ENCODE data around the gene HPF1.
"Not testable (repeated sequence)": the region's sequence is repeated elsewhere in the genome, so short reads cannot be mapped to it uniquely, and the experiment has no call there.

The HPF1 gene

GRCh38 chr4:169738604-169739003 is 19.1 kb downstream of the HPF1 start:
- DNase-seq, result not testable (repeated sequence)

GRCh38 chr4:169730564-169730963 is 27.2 kb downstream of the HPF1 start:
- DNase-seq, result no peak

GRCh38 chr4:169727616-169728015 is 30.1 kb downstream of the HPF1 start:
- DNase-seq, result no peak

DNA sequence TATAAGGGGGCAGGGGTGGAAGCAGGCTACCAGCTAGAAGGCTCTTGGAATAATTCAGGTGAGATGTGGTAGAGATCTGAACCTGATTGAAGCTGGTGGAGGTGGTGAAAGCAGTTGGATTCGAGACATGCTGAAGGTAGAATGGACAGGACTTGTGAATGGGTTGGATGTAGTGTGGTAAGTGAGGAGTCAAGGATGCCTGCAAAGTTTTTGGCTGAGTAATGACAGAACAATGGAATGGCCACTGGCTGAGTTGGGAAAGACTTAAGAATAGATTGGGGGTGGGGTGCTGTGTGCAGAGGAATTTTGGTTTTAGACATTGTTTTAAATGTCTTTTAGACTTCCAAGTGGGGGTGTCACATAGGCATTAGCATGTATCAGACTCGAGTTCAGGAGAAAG is 33.5 kb downstream of the HPF1 start:
- no peak for DNase-seq

DNA sequence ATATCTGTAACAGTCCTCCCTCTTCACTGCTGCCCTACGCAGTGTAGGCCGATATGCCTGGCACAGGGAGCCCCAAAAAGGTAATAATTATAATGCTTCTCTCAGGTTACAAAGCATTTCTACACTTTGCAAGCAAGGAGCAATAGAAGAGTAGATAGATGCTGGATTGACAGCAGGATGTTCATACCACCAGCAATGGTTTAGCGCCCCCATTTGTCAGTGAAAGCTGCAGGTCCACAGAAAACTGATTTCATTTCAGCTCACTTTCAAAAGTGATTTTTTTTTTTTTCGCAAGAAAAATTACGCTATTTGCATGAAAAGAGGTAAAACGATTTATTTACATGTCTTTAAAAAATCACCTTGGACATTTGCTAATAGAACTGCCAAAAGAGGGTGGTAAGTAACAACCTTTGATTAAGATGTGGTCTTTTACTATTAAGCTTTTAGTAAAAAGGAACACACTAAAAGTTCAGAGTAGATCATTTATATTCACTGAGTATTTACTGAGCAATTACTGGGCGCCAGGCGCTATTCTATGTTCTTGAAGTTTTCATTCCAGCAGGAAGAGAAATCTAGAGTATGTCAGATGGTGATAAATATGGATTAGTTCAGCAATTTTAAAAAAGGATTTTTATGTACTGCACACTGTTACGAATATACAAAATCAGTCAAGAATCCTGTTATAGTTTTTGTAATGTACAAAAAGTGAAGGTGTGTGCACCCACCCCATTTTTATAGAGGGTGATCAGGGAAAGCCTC is 34.4 kb downstream of the HPF1 start:
- peak in 1 of 4 experiments; percentile 3 for DNase-seq

- DNase-seq, result no peak
These were observed 37.2 kb downstream of the HPF1 start for GRCh38 chr4:169720529-169720928.

- DNase-seq, result no peak
These were observed 41.1 kb downstream of the HPF1 start for GRCh38 chr4:169716677-169717076.

- DNase-seq, result no peak
These were observed 41.9 kb downstream of the HPF1 start for GRCh38 chr4:169715826-169716225.

- DNase-seq, result no peak
These were observed 49.6 kb downstream of the HPF1 start for GRCh38 chr4:169707958-169708643.

DNA sequence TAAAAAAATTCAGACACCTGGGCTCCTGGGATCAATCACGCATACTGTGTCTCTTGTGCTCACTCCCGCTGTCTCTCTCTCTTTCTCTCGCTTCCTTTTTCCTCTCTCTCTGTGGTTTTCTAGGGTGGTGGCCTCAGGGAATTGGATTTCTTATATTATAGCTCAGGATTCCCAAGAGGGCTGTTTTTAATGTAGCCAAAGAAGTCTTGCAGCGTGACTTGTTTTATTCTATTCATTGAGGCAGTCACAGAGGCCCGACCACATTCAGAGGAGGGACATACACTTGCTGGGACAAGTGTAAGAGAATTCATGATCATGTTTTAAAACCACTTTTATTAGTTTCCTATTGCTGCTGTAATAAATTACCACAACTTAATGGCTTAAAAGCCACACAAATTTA is 59.4 kb downstream of the HPF1 start:
- no peak for DNase-seq

DNA sequence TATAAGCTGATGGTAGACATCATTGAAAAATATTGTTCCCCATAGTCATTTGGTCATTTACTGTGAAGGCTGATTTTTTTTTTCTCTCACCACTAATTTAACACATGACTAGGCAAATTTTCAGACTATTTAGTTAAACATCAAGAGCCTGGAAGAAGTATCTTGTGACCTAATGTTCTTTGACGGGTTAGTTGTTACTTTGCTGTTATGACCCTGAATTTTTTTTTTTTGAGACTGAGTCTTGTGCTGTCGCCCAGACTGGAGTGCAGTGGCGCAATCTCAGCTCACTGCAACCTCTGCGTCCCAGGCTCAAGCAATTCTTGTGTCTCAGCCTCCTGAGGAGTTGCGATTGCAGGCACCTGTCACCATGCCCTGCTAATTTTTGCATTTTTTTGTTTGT is 67.0 kb downstream of the HPF1 start:
- DNase-seq, result no peak

- DNase-seq, result no peak
These were observed 68.1 kb downstream of the HPF1 start for GRCh38 chr4:169689681-169690080.

- DNase-seq, result peak in 3 of 4 experiments; percentile 11 to 75 (median 69)
These were observed 75.2 kb downstream of the HPF1 start for GRCh38 chr4:169682372-169683047.
